HCEC 1CT (cell line): Measurements from ENCODE around the gene LINGO1.

ENCODE experiments used
- DNase-seq: peaks from one replicate; pipeline ENCODE4 v3.0.0-alpha.2; 2017

Gene LINGO1

DNA sequence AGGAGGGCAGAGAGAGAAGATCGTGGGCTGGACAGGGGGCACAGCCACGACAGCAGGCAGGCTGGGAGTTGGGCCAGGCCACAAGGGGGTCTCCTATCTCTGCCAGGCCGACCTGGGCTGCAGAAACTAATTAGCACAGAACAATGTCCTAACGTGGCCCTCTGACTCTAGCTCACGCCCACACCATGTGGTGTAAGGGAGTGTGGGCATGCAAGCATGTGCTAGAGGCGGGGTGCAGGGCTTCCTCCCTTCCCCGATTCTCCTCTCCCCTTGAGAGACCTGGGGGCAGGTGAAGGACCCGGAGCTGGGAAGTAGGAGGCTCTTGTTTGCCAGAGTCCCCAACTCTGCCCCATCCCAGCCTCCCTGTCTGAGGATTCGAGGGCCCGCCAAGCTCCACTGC, 65.5 kb downstream of the LINGO1 start:
- DNase-seq, result no peak

DNA sequence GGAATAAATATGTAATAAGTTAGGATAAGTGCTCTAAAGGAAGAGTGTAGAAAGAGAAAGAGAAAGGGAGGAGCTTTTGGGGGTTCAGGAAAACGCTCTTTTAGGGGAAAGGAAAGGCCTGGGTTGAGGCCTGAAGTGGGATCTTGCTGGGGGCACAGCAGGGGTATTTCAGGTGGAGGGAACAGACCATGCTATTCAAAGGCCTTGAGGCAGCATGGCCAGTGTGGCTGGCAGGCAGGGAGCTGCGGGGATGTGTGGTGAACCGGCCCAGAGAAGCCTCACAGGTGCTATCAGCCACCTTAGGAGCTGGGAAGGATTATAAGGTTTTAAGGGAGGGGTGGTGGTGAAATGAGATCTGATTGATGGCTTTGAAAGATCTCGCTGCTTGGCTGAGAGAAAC, 66.6 kb downstream of the LINGO1 start:
- DNase-seq, result no peak

DNA sequence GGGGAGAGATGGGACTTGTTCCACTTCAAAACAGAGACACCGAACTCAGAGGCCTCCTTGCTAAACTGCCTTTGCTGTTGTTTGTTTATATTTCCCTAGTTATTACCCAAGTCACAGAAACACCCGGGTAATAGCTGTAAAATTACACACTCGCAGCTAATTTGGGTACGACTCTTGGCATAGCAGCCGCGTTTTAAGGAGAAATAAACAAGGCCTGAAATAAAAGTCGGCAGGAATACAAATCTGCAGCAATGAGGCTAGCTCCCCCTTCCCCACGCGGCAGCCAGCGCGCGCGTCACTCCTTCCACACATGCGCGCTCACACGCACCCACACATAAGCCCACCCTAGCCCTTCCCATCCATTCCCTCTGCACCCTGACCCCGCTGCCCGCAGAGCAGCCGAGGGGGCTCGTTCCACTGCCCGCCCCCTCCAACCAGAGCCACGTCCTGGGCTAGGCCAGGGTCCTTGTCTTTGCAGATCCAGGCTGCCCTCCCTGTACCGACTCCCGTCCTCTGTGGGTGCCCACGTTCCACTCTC, 67.3 kb downstream of the LINGO1 start:
- DNase-seq, result no peak

- DNase-seq, result no peak
Observed at GRCh38 chr15:77564938-77565337, 67.8 kb downstream of the LINGO1 start.

GRCh38 chr15:77564341-77564740, 68.4 kb downstream of the LINGO1 start:
- DNase-seq, result no peak

DNA sequence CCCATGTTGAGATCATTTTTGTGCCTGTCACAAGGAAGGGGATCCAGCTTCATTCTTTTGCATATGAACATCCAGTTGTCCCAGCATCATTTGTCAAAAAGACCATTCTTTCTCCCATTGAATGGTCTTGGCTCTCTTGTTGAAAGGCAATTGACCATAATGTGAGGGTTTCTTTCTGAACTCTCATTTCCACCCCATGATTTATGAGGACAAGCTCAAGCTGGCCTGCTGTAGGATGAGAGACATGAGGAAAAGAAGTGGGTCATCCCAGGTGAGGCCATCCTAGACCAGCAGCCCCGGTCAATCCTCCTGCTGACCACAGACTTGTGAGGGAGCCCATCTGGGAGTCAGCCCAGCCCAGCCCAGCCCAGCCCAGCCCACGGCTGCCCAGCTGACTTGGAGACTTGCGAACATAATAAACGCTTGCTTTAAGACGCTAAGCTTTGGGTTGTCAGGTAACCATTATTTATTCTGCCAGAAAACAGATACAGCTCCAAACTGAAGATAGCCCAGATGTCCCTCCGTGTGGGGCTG, 69.0 kb downstream of the LINGO1 start:
- no peak for DNase-seq
